ENCODE measurements around the gene GRK2. TPM values are rescaled to one million over a fixed set of nuclear protein-coding genes. Genes with fewer than 3 reads are reported as not detected.

The GRK2 gene
- total RNA-seq, 6 experiments from 2014 or later = 24.5 to 43.9 (median 28.5) TPM

DNA sequence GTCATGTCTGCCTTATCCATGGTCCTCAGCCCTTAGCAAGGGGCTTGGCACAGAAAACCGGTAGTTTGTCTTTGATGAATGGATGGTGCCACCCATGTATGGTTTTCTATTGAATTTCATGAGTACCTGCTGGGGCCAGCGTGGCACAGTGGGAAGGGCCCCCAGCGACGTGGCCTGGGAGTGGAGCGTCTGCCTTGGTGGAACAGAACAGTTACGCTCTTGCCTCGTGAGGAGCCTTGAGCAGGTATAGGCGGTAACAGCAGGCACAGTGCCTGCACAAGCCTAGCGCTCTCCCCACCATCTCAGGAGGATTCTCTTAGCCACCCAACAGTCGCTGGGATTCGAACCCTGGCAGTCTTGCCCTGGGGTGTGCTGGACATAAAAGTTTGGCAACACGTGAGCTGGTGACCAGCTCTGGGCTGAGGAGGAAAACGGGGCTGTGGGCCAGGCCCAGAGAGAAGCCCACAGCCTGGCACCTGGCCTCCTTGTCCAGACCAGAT, 34.0 kb downstream of the GRK2 start:
- ATAC-seq (no peak), DNase-seq (peak in 1 of 3 donors; percentile 36)
- intact Hi-C loops (cut with DNase I) = no loop called here
- H3K9me3 ChIP-seq = no peaks in the 10 kb centered on the region
- H3K4me3 ChIP-seq = no peak overlapping the region
- H3K36me3 ChIP-seq = peaks cover 0 to 11% (median 3%) of the 10 kb centered on the region in 4 donors
- WGBS (ENCODE audit: insufficient coverage, low coverage, low lambda C conversion rate, missing lambda C conversion rate) = 95% methylated on average over 8 of the region's 13 CpGs
- no peak overlapping the region for H3K27ac ChIP-seq
- no peak for TF ChIP-seq POLR2A (IDR thresholded peaks at IDR 0.05)
- TF ChIP-seq, protein P1, sequence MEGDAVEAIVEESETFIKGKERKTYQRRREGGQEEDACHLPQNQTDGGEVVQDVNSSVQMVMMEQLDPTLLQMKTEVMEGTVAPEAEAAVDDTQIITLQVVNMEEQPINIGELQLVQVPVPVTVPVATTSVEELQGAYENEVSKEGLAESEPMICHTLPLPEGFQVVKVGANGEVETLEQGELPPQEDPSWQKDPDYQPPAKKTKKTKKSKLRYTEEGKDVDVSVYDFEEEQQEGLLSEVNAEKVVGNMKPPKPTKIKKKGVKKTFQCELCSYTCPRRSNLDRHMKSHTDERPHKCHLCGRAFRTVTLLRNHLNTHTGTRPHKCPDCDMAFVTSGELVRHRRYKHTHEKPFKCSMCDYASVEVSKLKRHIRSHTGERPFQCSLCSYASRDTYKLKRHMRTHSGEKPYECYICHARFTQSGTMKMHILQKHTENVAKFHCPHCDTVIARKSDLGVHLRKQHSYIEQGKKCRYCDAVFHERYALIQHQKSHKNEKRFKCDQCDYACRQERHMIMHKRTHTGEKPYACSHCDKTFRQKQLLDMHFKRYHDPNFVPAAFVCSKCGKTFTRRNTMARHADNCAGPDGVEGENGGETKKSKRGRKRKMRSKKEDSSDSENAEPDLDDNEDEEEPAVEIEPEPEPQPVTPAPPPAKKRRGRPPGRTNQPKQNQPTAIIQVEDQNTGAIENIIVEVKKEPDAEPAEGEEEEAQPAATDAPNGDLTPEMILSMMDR (IDR thresholded peaks at IDR 0.05) = no peak
- peaks cover 0 to 22% (median 8%) of the 10 kb centered on the region in 4 donors for H3K4me1 ChIP-seq
- no peaks in the 10 kb centered on the region for H3K27me3 ChIP-seq

DNA sequence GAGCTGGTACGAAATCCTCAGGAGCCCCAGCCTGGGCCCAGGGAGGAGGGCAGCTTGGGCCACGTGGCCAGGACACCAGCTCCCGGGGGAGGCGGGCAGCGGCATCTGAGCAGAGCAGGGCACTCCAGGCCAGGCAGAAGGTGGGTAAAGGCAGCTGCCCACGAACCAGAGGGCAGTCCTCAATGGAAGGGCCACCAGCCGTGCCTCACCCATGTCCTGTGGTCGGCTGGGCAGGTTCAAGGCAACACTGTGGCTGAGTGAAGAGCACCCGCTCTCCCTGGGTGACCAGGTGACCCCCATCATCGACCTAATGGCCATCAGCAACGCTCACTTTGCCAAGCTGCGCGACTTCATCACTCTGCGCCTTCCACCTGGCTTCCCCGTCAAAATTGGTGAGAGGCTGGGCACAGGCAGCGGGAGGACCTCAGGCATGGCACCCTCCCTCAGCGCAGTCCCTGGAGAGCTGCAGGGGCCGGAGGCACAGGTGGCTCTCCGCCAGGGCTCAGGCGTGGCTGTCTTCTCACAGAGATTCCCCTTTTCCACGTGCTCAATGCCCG, 34.6 kb downstream of the GRK2 start:
- peak in 2 of 3 donors; percentile 25 to 42 for DNase-seq
- H3K27me3 ChIP-seq = no peaks in the 10 kb centered on the region
- peaks cover 0 to 22% (median 8%) of the 10 kb centered on the region in 4 donors for H3K4me1 ChIP-seq
- ATAC-seq = no peak
- TF ChIP-seq, protein P1 (IDR thresholded peaks at IDR 0.05) = no peak
- TF ChIP-seq POLR2A (IDR thresholded peaks at IDR 0.05) = no peak
- no peak overlapping the region for H3K27ac ChIP-seq
- H3K9me3 ChIP-seq = no peaks in the 10 kb centered on the region
- WGBS (ENCODE audit: insufficient coverage, low coverage, low lambda C conversion rate, missing lambda C conversion rate) = no CpG with 5 or more reads among the region's 22 CpGs
- H3K4me3 ChIP-seq = no peak overlapping the region
- peaks cover 0 to 11% (median 3%) of the 10 kb centered on the region in 4 donors for H3K36me3 ChIP-seq
- intact Hi-C loops (cut with DNase I) = no loop called here

DNA sequence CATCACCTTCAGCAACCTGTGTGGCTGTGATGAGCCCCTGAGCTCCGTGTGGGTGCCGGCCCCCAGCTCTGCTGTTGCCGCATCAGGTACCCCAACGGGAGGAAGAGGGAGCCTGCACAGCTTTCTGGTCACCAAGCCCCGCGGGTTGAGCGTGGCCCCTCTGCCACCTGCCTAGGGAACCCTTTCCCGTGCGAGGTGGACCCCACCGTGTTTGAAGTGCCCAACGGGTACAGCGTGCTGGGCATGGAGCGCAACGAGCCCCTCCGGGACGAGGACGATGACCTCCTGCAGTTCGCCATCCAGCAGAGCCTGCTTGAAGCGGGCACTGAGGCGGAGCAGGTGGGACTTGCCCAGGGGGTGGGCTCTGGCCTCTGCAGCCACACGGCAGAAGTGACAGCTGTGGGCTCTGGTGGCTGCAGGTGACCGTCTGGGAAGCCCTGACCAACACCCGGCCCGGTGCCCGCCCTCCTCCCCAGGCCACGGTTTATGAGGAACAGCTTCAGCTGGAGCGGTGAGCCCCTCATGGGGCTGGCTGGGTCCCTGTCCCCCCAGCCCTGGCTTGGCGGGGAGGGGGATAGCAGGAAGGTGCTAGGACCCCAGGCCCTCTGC, 35.1 kb downstream of the GRK2 start:
- DNase-seq (peak in 2 of 3 donors; percentile 50 to 57), ATAC-seq (no peak)
- TF ChIP-seq POLR2A (IDR thresholded peaks at IDR 0.05) = no peak
- TF ChIP-seq, protein P1 (IDR thresholded peaks at IDR 0.05) = no peak
- H3K27me3 ChIP-seq = no peaks in the 10 kb centered on the region
- H3K4me3 ChIP-seq = no peak overlapping the region
- WGBS (ENCODE audit: insufficient coverage, low coverage, low lambda C conversion rate, missing lambda C conversion rate) = 90% methylated on average over 2 of the region's 28 CpGs
- H3K27ac ChIP-seq = no peak overlapping the region
- peaks cover 0 to 22% (median 8%) of the 10 kb centered on the region in 4 donors for H3K4me1 ChIP-seq
- H3K36me3 ChIP-seq = peaks cover 0 to 11% (median 3%) of the 10 kb centered on the region in 4 donors
- H3K9me3 ChIP-seq = no peaks in the 10 kb centered on the region
- intact Hi-C loops (cut with DNase I) = no loop called here

DNA sequence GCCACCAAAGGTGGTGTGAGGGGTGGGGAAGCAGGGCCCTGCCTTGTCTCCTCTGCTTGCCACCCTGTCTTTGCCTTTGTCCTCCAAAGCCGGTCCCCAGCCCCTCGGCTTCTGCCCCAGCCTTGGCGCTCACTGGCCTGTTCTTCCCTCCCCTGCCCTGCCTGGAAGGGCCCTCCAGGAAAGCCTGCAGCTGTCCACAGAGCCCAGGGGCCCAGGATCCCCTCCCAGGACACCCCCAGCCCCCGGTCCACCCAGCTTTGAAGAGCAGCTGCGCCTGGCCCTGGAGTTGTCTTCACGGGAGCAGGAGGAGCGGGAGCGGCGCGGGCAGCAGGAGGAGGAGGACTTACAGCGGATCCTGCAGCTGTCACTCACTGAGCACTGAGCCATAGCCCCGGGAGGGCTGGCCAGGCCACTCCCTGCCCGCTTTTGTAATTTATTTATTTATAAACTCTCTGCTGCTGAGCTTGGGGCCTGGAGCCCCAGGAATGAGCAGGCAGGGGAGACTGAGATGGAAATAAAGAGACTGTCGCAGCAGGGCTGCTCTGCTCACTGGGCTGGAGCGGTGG, 35.8 kb downstream of the GRK2 start:
- intact Hi-C loops (cut with DNase I) = no loop called here
- Histone ChIP-seq H3K36me3 (peaks cover 0 to 9% (median 1%) of the 10 kb centered on the region in 4 donors), H3K27me3 (no peaks in the 10 kb centered on the region), H3K9me3 (no peaks in the 10 kb centered on the region), H3K4me1 (peaks cover 0 to 22% (median 8%) of the 10 kb centered on the region in 4 donors), H3K27ac (peak overlapping the region in 1 of 3 donors; percentile 75), H3K4me3 (peak overlapping the region; percentile 93 to 99 (median 96))
- no peak for TF ChIP-seq POLR2A (IDR thresholded peaks at IDR 0.05)
- TF ChIP-seq, protein P1 (IDR thresholded peaks at IDR 0.05) = no peak
- WGBS (ENCODE audit: insufficient coverage, low coverage, low lambda C conversion rate, missing lambda C conversion rate) = 44% methylated on average over 9 of the region's 15 CpGs
- ATAC-seq (peak; percentile 64 to 69 (median 68)), DNase-seq (peak; percentile 74 to 77 (median 76))

Data from right lobe of liver (tissue), 6 donors.